Iris pigment epithelial cell (primary cell): ENCODE measurements around the gene DNAJA2.

Experiments used
- DNase-seq: peaks from one replicate; pipeline ENCODE4 v3.0.0-alpha.2; 2011; ENCODE audit warnings: low read depth

Gene DNAJA2

DNA sequence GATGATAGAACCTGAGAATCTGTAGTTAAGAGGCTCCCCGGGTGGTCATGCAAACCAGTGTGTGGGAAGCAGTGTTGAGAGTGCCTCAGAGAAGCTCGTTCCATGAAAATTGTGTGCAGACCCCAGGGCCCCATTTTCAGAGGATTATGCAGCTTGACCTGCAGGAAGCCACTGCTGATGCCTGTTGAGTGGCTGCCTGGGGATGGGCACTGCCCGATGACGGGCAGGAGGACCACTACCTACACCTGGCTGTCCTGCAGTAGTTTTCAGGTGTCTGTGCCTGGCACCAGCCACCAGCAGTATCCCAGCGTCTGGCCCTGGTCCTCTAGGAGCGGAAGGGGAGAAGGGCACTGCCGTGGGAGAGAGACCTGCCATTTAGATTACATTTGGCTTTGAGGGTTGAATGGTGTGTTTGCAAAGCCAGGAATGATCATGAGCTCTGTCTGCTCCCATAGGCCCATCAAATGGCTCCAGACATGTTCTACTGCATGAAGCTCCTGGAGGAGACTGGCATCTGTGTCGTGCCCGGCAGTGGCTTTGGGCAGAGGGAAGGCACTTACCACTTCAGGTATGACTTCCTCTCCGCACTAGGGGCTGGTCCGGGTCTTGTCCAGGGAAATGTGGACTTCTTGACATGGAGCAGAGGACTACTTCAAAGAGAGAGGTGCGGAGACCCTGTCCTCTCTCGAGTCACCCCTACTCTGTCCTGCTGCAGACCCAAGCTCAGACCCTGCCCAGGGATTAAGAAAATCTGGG, 46.8 kb downstream of the DNAJA2 start:
- DNase-seq: no peak

- no peak for DNase-seq
Measured at GRCh38 chr16:46924402-46924801, 49.1 kb downstream of the DNAJA2 start.

GRCh38 chr16:46923513-46924295, 49.8 kb downstream of the DNAJA2 start:
- DNase-seq: no peak

DNA sequence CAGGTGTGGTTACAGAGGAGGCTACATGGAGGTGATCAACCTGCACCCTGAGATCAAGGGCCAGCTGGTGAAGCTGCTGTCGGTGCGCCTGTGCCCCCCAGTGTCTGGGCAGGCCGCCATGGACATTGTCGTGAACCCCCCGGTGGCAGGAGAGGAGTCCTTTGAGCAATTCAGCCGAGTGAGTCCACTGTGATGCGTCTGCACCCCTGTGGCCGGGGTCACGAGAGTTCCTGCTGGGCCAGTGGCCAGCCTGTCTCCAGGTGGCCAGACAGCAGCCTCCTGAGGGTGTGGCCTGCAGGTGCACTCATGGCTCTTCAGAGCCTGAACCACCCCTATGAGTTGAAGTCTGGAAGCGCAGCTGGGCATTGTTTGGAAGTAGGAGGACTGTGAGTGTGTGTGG, 51.2 kb downstream of the DNAJA2 start:
- no peak for DNase-seq

DNA sequence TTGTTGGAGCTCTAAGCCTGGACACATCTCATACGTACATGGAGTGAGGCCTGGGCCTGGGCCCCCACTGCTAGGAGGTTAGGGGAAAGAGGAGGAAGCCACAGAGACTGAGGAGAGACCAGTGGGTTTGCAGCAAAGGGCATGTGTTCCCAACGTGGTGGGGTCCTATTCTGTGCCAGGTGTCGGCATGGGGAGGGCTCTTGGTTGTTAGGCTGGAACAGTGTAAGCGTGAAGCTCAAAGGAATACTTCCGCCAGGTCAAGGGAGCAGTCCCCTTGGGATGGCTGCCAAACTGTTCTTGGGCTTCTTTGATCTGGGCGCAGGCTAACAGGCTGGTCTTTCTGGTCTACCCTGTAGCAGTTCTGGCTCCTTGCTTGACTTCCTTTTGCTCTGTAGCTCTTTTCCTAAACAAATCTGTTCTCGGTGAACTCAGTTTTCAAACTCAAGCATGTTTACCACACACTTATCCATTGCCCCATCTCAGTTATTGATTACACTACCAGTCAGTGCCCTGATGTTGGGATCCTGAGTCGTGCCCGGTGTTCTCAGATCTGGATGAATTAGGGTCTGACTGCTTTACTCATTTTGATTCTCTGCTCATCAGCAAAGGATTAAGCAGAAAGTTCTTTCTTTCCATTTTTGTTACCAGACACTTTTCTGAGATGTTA, 52.9 kb downstream of the DNAJA2 start:
- no peak for DNase-seq

- DNase-seq: no peak
Measured at GRCh38 chr16:46918905-46919792, 54.3 kb downstream of the DNAJA2 start.

DNA sequence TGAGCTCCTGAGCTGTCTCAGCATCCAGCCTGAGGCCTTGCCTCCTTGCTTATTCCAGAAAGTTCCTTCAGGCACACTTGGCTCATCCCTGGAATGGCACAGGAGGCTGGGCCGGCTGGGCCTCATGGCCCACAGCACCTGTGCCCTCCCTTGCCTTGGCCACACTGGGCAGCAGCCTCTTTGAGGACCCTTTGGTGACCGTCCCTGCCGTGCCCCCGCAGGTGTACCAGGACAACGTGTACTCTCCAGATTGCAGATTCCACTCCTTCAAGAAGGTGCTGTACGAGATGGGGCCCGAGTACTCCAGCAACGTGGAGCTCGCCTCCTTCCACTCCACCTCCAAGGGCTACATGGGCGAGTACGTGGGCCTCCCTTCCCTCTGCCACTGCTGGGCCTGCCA, 55.1 kb downstream of the DNAJA2 start:
- no peak for DNase-seq

DNA sequence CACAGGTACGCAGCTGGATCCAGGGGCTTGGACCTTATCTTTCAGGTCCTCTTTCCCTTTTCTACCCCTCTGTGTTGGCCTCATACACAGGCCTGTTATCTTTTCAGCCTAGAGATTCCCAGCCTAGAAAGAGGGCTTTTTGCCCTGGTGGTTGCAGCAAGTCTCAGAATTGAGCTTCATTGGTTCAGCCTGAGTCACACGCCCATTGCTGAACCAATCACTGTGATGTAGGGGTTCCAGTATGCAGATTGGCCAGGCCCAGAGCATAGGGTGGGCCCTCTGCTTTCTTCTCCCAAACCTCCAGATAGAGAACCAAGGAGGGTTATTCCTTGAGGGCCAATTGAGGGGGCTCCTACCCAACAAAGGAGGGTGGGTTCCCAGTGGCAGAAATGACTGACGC, 56.5 kb downstream of the DNAJA2 start:
- DNase-seq: no peak

DNA sequence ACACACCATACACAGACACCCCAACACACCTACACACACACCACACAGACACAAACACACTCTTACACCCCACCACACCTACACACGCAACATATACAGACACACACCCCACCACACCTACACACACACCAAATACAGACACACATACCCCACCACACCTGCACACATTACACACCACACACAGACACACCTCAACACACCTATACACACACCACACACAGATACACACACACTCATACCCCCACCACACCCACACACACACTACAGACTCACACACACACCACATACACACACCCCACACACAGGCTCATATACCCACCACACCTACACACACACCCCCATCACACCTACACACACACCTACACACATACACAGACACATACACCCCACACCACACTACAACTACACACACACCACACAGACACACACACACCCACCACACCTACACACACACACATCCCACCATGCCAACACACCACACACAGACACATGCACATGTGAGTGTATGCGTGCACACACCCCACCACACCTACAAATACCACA, 57.9 kb downstream of the DNAJA2 start:
- DNase-seq: no peak

DNA sequence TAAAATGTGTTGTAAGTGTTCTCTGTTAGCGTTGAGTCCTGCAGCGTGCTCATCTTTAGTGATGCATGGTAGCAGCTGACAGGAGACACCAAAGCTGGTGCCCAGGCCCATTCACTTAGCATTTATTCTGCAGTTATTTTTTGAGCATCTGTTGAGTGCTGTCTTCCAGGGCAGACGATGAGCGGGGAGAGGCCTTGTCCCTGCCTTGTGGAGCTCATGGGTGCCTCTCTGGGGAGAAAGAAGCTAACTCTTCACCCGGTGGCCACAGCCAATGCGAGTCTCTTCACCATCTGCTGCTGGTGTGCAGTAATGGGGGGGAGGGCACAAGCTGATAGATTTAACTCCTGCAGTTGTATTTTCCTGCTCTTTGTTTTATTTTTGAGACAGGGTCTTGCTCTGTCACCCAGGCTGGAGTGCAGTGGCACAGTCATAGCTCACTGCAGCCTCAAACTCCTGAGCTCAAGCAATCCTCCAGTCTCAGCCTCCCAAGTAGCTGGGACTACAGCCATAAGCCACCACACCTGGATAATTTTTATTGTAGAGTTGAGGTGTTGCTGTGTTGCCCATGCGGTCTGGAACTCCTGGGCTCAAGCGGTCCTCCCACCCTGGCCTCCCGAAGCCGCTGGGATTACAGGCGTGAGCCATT, 58.8 kb downstream of the DNAJA2 start:
- no peak for DNase-seq

DNA sequence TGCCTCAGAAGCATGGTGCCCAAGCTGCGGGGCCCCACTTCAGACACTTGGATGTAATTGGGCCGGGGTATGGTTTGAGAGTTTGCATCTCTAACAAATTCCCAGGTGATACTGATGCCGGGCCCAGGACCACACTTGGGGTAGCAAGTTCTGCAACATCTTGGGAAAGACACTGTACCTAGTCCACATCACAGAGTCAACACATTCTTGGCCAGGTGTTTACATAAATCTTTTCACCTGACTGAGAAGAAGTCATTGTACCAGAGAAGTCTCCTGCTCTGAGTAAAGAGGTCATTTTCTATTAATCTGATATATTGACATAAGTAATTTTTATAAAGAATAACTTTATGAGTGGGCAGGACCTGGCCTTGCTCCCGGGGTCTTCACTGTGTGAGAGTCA, 61.8 kb downstream of the DNAJA2 start:
- no peak for DNase-seq

DNA sequence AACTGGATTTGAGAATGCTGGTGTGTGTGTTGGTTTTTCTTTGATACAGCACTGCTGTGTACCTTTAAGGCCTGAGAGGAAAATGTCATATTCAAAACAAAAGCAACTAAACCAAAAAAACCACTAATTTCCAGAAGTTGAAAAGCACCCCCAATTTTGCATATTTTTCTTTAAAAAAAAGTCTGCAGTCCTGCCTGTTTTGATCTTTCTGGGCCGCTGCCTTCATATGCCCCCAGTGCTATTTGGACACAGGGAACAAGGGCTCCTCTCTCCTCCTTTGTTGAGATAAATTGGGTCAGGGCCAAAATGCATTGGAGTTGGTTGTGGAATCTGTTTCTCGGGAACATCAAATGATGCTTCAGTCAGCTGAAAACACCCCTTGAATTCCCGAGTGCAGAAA, 62.4 kb downstream of the DNAJA2 start:
- DNase-seq: no peak

DNA sequence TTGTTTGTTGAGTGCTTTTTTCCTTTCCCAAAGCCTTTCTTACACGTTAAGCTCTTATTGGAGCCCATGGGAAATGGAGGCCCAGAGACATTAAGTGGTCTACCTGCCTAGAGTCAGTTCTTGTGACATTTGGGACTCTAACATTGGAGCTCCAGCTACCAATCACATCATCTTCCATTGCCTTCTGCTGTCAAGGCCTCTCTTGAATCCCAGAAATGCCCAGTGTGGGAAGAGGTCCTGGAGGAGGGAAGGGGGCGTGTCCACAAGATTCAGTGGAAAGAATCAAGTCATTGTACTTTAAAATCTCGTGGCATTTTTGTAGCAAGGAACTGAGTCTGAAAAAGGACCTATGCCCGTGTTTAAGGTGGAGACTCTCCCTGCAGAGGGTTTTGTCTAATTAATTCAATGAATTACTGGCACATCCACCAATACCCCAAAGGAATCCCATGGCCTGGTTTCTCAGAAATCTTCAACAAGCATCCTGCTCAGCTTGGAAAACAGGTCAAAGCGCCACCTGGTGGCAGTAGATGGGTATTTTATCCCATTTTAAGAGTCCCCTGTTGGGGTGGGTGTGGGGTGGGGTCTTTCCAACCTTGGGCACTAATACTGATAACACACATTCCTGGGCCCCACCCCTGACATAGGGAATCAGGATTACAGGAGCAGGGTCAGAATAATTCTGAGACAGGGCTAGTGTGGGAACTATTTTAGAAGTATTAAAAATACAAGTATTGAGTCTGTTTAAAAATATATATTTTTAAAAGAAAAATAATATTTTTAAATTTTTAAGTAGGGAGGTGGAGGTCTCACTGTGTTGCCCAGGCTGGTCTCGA, 64.7 kb downstream of the DNAJA2 start:
- peak; percentile 48 for DNase-seq

DNA sequence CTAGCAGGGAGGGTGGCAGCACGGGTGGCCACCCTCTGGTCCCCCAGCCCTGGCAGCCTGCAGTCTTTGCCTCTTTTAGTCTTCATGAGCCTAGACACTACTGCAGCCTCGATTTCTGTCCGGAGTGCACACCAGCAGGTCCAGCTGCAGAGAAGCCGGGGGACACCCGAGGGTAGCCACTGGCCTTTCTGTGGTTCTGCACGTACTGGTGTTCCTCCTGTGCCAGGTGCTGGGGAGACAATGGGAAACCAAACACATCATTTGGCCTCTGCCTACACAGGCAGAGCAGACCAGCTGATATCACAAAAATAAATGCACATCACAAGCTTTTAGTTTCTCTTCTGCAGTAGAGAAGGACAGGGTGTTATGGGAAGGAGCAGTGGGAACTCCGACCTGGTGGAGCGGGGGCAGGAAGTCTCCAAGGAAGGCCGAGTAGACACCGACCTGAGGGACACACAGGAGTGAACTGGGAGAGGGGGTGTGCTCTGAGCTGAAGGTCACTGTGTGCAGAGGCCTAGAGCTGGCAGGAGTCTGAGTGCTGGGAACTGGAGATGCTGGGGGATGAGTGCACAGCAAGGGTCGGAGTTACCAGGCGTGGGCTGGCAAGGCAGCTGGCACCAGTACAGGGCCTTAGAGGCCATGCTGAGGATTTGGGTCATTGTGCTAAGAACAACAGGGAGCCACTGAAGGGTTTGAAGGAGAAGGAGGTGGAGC, 66.3 kb downstream of the DNAJA2 start:
- no peak for DNase-seq

- no peak for DNase-seq
Measured at GRCh38 chr16:46906360-46907060, 67.0 kb downstream of the DNAJA2 start.
